ENCODE results near the gene RUNX1.

The RUNX1 gene

GRCh38 chr21:34840693-34841092, 208.4 kb downstream of the RUNX1 start:
- DNase-seq = no peak

- peak; percentile 43 for DNase-seq
Measured at GRCh38 chr21:34838956-34839820, 209.9 kb downstream of the RUNX1 start.

- DNase-seq = no peak
Measured at GRCh38 chr21:34836933-34837505, 212.1 kb downstream of the RUNX1 start.

GRCh38 chr21:34836103-34836932, 212.8 kb downstream of the RUNX1 start:
- peak; percentile 97 for DNase-seq

- peak; percentile 89 for DNase-seq
Measured at GRCh38 chr21:34835526-34835925, 213.6 kb downstream of the RUNX1 start.

GRCh38 chr21:34834852-34835501, 214.1 kb downstream of the RUNX1 start:
- DNase-seq = no peak

- no peak for DNase-seq
Measured at GRCh38 chr21:34834290-34834689, 214.8 kb downstream of the RUNX1 start.

- DNase-seq = no peak
Measured at GRCh38 chr21:34833465-34833864, 215.6 kb downstream of the RUNX1 start.

- DNase-seq = peak; percentile 92
Measured at GRCh38 chr21:34830386-34831170, 218.5 kb downstream of the RUNX1 start.

GRCh38 chr21:34827445-34828235, 221.5 kb downstream of the RUNX1 start:
- no peak for DNase-seq

GRCh38 chr21:34826836-34827235, 222.3 kb downstream of the RUNX1 start:
- peak; percentile 88 for DNase-seq

- no peak for DNase-seq
Measured at GRCh38 chr21:34825948-34826548, 223.1 kb downstream of the RUNX1 start.

- no peak for DNase-seq
Measured at GRCh38 chr21:34825101-34825500, 224.0 kb downstream of the RUNX1 start.

GRCh38 chr21:34824314-34824713, 224.8 kb downstream of the RUNX1 start:
- DNase-seq = no peak

GRCh38 chr21:34822942-34823341, 226.2 kb downstream of the RUNX1 start:
- peak; percentile 54 for DNase-seq

GRCh38 chr21:34822168-34822567, 226.9 kb downstream of the RUNX1 start:
- DNase-seq = no peak

- DNase-seq = no peak
Measured at GRCh38 chr21:34821717-34822116, 227.4 kb downstream of the RUNX1 start.

GRCh38 chr21:34820051-34820450, 229.1 kb downstream of the RUNX1 start:
- DNase-seq = no peak

- DNase-seq = no peak
Measured at GRCh38 chr21:34819357-34819999, 229.6 kb downstream of the RUNX1 start.

- no peak for DNase-seq
Measured at GRCh38 chr21:34818662-34819158, 230.4 kb downstream of the RUNX1 start.
